ENCODE measurements around the gene EPHB2. TPM values are rescaled to one million over a fixed set of nuclear protein-coding genes. Genes with fewer than 3 reads are reported as not detected.

EPHB2 gene
- total RNA-seq, 1 experiment from 2014 or later, result 3.3 TPM

- DNase-seq (ENCODE audit: low spot score), result no peak
Measured at GRCh38 chr1:22854688-22855565, 144.3 kb downstream of the EPHB2 start.

- no peak for DNase-seq (ENCODE audit: low spot score)
Measured at GRCh38 chr1:22855668-22856606, 145.3 kb downstream of the EPHB2 start.

- DNase-seq (ENCODE audit: low spot score), result no peak
Measured at GRCh38 chr1:22857661-22858060, 147.0 kb downstream of the EPHB2 start.

DNA sequence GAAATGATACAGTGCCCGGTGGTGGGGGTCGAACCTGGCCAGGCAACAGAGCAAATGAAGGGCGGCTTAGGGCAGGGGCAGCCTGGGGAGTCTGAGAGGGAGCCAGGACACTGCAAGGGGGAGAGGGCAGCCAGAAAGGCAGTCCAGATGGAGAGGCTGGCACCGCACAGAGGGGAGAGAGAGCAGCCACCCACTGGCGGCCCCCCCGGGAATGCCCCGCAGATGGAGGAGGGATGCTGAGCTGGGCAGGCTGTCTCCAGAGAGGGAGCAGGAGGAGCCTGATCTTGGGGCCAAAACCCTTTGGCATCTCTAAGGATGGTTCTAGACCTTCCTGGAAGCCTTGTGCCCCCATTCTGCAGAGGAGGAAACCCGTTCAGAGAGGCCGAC lies 149.8 kb downstream of the EPHB2 start:
- no peak for DNase-seq (ENCODE audit: low spot score)

- DNase-seq (ENCODE audit: low spot score), result no peak
Measured at GRCh38 chr1:22860883-22861385, 150.3 kb downstream of the EPHB2 start.

DNA sequence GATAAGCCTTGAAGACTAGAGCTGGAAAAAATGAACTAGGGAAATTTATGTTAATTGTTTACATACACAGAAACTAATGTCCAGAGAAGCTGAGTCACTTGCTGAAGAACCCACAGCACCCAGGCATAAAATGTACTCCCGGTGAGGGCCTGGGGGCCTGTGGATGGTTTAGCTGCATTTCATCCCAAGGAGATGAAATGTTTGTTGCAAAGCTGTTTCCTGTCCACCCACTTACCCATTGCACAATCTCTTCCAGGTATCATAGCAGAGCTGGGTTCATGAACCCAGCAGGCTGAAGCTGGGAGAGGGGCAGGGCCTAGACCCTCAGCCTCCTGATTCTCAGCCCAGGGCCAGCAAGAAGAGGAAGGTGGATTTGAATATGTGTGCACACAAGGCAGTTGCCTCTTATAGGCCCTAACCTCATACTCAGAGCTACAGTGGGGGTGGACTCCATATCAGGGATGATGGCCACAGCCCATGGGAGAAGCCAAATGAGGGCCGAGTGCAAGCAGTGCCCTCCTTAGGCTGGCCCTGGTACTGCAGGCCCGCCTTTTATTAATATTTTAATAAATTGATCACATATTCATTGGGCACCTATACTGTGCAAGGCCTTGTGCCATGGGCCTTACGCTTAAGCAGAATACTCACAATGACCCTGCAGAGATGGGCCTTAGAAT lies 151.3 kb downstream of the EPHB2 start:
- DNase-seq (ENCODE audit: low spot score), result peak; percentile 56

- DNase-seq (ENCODE audit: low spot score), result no peak
Measured at GRCh38 chr1:22862752-22863151, 152.1 kb downstream of the EPHB2 start.

DNA sequence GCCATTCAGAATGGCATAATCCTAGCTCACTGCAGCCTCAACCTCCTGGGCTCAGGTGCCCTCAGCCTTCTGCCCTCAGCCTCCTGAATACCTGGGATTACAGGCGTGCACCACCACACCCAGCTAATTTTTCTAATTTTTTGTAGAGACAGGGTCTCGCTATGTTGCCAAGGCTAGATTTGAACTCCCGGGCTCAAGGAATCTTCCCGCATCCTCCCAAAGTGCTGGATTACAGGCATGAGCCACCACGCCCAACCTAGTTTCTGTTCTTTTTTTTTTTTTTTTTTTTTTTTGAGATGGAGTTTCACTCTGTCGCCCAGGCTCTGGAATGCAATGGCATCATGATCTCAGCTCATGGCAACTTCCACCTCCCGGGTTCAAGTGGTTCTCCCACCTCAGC lies 153.1 kb downstream of the EPHB2 start:
- no peak for DNase-seq (ENCODE audit: low spot score)

GRCh38 chr1:22864886-22865285 lies 154.2 kb downstream of the EPHB2 start:
- no peak for DNase-seq (ENCODE audit: low spot score)

DNA sequence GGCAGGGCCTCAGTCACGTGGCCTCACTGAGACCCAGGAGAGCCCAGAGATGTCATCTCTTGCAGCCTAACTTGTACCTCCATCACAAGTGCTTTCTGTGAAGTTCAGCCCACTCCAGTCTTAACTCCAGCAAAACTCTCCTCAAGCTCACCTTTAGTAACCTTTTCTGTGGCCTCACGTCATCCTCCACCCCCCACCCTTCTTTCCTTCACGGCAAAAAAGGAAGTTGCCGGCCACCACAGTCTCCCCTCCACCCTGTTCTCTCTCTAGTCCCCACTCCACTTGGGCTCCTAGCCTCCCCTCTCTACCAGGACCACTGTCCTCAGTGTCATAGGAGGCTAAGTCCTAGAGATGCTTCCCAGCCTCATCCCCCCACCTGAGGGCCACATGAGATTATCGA lies 155.1 kb downstream of the EPHB2 start:
- no peak for DNase-seq (ENCODE audit: low spot score)

- DNase-seq (ENCODE audit: low spot score), result no peak
Measured at GRCh38 chr1:22866868-22867267, 156.2 kb downstream of the EPHB2 start.

DNA sequence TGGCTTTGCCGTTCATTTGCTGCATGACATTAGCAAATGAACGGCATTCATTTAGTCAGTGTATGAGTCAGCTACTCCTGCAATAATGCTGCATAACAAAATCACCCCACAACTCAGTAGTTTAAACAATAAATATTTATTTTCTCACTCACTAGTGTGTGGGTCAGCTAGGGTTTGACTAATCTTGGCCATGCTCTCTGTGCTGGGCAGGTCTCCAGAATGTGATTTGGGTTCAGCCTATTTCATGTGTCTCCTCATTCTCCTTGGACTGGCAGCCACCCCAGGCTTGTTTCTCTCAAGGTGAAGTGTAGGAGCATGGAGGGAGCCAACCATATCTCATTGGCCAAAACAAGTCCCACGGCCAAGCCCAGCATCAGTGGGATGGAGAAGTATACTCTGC lies 157.7 kb downstream of the EPHB2 start:
- DNase-seq (ENCODE audit: low spot score), result no peak

GRCh38 chr1:22869325-22869724 lies 158.7 kb downstream of the EPHB2 start:
- DNase-seq (ENCODE audit: low spot score), result no peak

GRCh38 chr1:22870201-22870871 lies 159.7 kb downstream of the EPHB2 start:
- no peak for DNase-seq (ENCODE audit: low spot score)

GRCh38 chr1:22872981-22873664 lies 162.5 kb downstream of the EPHB2 start:
- no peak for DNase-seq (ENCODE audit: low spot score)

DNA sequence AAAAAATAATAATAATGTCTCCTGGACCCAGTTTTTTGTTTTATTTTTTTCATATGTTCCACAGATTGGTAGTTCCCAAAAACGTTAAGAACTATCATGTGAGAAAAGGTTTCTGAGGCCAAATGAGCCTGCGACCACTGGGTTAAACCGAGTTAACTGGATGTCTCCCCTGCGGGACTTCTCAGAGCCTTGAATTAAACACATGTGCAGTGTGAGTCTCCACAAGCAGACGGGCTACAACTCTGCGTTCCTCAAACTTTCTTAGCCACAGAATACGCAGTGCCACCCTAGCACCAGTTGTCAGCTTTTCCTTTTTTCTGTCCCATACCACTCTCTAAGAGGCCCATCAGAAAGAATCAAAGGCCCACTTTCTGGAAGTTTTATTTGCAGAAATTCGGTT lies 164.1 kb downstream of the EPHB2 start:
- no peak for DNase-seq (ENCODE audit: low spot score)

DNA sequence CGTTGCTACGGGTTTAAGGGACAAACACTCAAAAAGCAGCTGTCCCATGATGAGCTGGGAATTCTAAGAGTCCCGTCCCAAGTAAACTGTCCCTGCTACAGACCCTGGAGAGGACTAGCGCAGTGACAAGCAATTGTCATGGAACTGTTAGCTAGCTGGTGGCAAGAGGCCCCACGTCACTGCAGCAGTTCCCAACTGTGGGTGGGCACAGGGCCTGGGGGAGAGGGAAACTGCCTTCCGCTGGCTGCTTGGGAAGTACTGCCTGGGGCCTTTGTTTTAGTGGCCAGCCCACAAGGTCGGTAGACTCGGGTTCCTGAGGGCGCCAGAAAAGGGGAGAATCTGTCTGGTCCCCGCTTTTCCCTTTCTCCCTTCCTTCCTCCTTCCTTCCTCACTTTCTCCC lies 164.6 kb downstream of the EPHB2 start:
- DNase-seq (ENCODE audit: low spot score), result no peak

DNA sequence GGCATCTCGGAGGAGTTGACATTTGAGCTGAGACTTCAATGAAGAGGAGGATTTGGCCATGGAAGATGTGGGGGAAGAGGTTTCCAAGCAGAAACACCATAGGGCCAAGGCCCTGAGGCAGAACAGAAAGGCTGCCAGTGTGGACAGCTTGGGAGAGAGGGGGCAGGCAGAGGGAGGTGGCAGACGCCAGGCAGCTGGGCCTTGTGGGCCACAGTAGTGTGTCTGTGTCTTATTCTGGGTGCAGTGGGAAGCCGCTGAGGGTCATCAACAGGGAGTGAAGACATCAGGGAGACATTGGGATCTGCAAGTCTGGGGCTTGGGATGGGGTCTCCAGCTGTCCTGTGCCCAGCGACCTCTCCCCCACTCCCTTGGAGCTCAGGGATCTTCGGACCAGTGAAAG lies 165.2 kb downstream of the EPHB2 start:
- no peak for DNase-seq (ENCODE audit: low spot score)

GRCh38 chr1:22876359-22877111 lies 165.9 kb downstream of the EPHB2 start:
- DNase-seq (ENCODE audit: low spot score), result no peak

Measured in HT-29 (cell line).